ENCODE results near the gene CMKLR1. TPM values are rescaled to one million over a fixed set of nuclear protein-coding genes. Genes with fewer than 3 reads are reported as not detected.

CMKLR1 gene
- total and polyA plus RNA-seq, 9 of the 15 experiments (the other 6 are each of a cell fraction or from before 2014, with no cell fraction given) = 0.11 to 1.4 (median 0.20) TPM

DNA sequence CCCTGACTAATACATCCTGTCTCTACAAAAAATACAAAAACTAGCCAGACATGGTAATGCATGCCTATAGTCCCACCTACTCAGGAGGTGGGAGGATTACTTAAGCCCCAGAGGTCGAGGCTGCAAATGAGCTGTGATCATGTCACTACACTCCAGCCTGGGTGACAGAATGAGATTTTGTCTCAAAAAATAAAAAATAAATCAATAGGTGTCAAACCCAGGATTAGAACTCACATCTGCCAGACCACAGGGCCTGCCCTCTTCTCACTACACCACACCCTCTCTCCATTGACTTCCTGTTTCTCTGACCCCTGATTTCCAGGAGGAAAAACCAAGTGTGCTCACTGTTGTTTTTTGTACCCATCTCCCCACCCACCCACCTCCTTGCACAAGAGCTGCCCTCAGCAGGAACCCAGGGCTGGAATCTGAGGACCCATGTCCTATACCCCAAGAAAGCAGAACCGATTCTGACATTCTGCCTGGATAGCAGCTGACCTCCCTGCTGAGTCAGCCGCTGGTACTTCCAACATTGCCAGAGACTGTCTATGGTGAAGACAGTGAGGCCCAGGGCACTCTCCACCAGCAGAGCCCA is 6.2 kb downstream of the CMKLR1 start:
- intact Hi-C loops (cut with micrococcal nuclease) (loop anchor here (10.0 kb wide), 1 partner anchor 122 kb away; no protein-coding TSS in a partner anchor), in situ Hi-C loops (cut with MboI) (no loop called here)
- ATAC-seq (no peak), FAIRE-seq (no peak), DNase-seq (ENCODE audit: extremely low read depth in 1 of 4, low spot score in 3 of 4) (peak in 2 of 4 experiments; percentile 31 to 39)
- H3K4me3 ChIP-seq = no peak overlapping the region
- H3K4me2 ChIP-seq (ENCODE audit: insufficient read depth, low read length) = peak overlapping the region; percentile 9; the same call in 1 of the 2 replicates
- POLR2A ChIA-PET = interaction anchor here (0.7 to 1.2 kb wide), 2 partner anchors 9 to 204 kb away, joined by 3 to 4 read pairs; partner anchors contain the start of gene WSCD2
- 19% methylated on average over 3 of the region's 3 CpGs for WGBS (ENCODE audit: insufficient coverage, low coverage, missing lambda C conversion rate)
- H3K9ac ChIP-seq (ENCODE audit: insufficient read depth in 1 of 2, low read depth in 2 of 2, low read length in 2 of 2) = peak overlapping the region in 1 of 2 experiments; percentile 58; a peak in 1 of 4 replicates
- H3K9me3 ChIP-seq (replicated peaks; ENCODE audit: control insufficient read depth, insufficient read depth, low read depth, low read length) = no peaks in the 10 kb centered on the region
- H4K20me1 ChIP-seq (replicated peaks; ENCODE audit: control insufficient read depth, insufficient read depth, low read length) = no peaks in the 10 kb centered on the region
- no peaks in the 10 kb centered on the region for H3K9me1 ChIP-seq (ENCODE audit: control insufficient read depth, insufficient read depth, low read length)
- H3K36me3 ChIP-seq (ENCODE audit: control insufficient read depth, insufficient read depth, low read length) = no peaks in the 10 kb centered on the region
- H3K4me1 ChIP-seq (replicated peaks in 1 of 2; ENCODE audit: control insufficient read depth in 2 of 2, insufficient read depth in 2 of 2, low read length in 2 of 2) = peaks cover 13 to 33% of the 10 kb centered on the region in 2 experiments; a peak in 4 of 5 replicates
- H2AFZ ChIP-seq (ENCODE audit: low read depth, low read length) = peak overlapping the region; percentile 76
- CTCF ChIA-PET (ENCODE audit: low intra/inter-chr PET ratio) = no interaction called here
- H3K27me3 ChIP-seq (ENCODE audit: control insufficient read depth in 2 of 2, insufficient read depth in 2 of 2, low read length in 2 of 2) = no peaks in the 10 kb centered on the region
- H3K79me2 ChIP-seq (ENCODE audit: control insufficient read depth, insufficient read depth, low read length) = no peaks in the 10 kb centered on the region
- no peak overlapping the region for H3K27ac ChIP-seq (ENCODE audit: extremely low read depth, low read depth, low read length)
- no TSS peak for BruUV-seq (replicated peaks)
- TF ChIP-seq BCLAF1 (IDR thresholded peaks at IDR 0.05; ENCODE audit: borderline replicate concordance in 1 of 2, control insufficient read depth in 1 of 2, low read depth in 2 of 2, low read length in 1 of 2) = no peak
- TF ChIP-seq SPI1 (IDR thresholded peaks at IDR 0.05; ENCODE audit: borderline replicate concordance, low read depth, low read length) = peak; percentile 82
- TF ChIP-seq MAFG (tag; conservative IDR thresholded peaks at IDR 0.05) = 0 out of 2 replicates have a peak, but pooled peaks have one; percentile 10
- no peak for TF ChIP-seq RHOXF2B (CRISPR knock-in tag; conservative IDR thresholded peaks at IDR 0.05)
- TF ChIP-seq TCF7 (IDR thresholded peaks at IDR 0.05; ENCODE audit: borderline replicate concordance) = no peak
- TF ChIP-seq HMGN3 (IDR thresholded peaks at IDR 0.05; ENCODE audit: borderline replicate concordance, extremely low read depth, insufficient read length, low read depth, low read length) = no peak
- 0 out of 2 replicates have a peak, but pooled peaks have one; percentile 21 for TF ChIP-seq BCOR (IDR thresholded peaks at IDR 0.05)
- TF ChIP-seq NR2C2 (CRISPR knock-in tag; IDR thresholded peaks at IDR 0.05) = no peak
- TF ChIP-seq NR2C2 (tag; IDR thresholded peaks at IDR 0.05) = peak; percentile 39
- TF ChIP-seq MAFK (IDR thresholded peaks at IDR 0.05; ENCODE audit: low read length) = 0 out of 2 replicates have a peak, but pooled peaks have one; percentile 29
- peak; percentile 46 for TF ChIP-seq POLR3A (IDR thresholded peaks at IDR 0.05; ENCODE audit: borderline replicate concordance, extremely low read depth, insufficient read depth, insufficient read length)
- TF ChIP-seq TCF15 (CRISPR knock-in tag; IDR thresholded peaks at IDR 0.05) = no peak
- no peak for TF ChIP-seq ZC3H8 (IDR thresholded peaks at IDR 0.05)
- TF ChIP-seq TBP (optimal IDR thresholded peaks at IDR 0.05; ENCODE audit: low read depth, low read length) = peak; percentile 81
- TF ChIP-seq ZNF79 (CRISPR knock-in tag; IDR thresholded peaks at IDR 0.05; ENCODE audit: low read depth) = no peak
- no peak for TF ChIP-seq ZNF23 (CRISPR knock-in tag; IDR thresholded peaks at IDR 0.05)
- no peak for TF ChIP-seq POU5F1 (IDR thresholded peaks at IDR 0.05; ENCODE audit: borderline replicate concordance, low read depth, low read length, partially characterized antibody)
- TF ChIP-seq PKNOX1 (IDR thresholded peaks at IDR 0.05) = peak; percentile 53
- no peak for TF ChIP-seq HEY1 (CRISPR knock-in tag; IDR thresholded peaks at IDR 0.05; ENCODE audit: borderline replicate concordance)

All from K562 (cell line).